HepG2 (cell line): ENCODE results near the gene CCND1. TPM values are rescaled to one million over a fixed set of nuclear protein-coding genes. Genes with fewer than 3 reads are reported as not detected.

ENCODE experiments used
- GATA4 ChIP-seq: sonication (generic); IDR thresholded peaks from 2 replicates; pipeline ENCODE4 v1.6.1; 2016; ENCODE audit warnings: antibody characterized with exemption, low read depth, borderline replicate concordance
- HMGA1 ChIP-seq: sonication (generic); formaldehyde crosslinking; conservative IDR thresholded peaks from 2 replicates; pipeline ENCODE4 v1.4.0; 2020; ENCODE audit warnings: missing genetic modification reagents
- KDM1A ChIP-seq: IDR thresholded peaks from 2 replicates; pipeline ENCODE4 v1.6.1; 2016; ENCODE audit warnings: missing compliant biosample characterization
- MYNN ChIP-seq: sonication (generic); formaldehyde crosslinking; IDR thresholded peaks from 2 replicates; pipeline ENCODE4 v1.4.0; 2020; ENCODE audit warnings: mild to moderate bottlenecking, low read depth, missing genetic modification reagents
- NCOA1 ChIP-seq: sonication (generic); formaldehyde crosslinking; IDR thresholded peaks from 2 replicates; pipeline ENCODE4 v1.9.0; 2021; ENCODE audit warnings: missing genetic modification reagents
- NFE2 ChIP-seq: sonication (generic); formaldehyde crosslinking; IDR thresholded peaks from 2 replicates; pipeline ENCODE4 v1.4.0; 2020; ENCODE audit warnings: missing genetic modification reagents
- NR2C2 ChIP-seq: sonication (generic); formaldehyde crosslinking; IDR thresholded peaks from 2 replicates; pipeline ENCODE4 v1.4.0; 2020; ENCODE audit warnings: missing genetic modification reagents, mild to moderate bottlenecking, moderate library complexity, borderline replicate concordance
- PHF21A ChIP-seq: sonication (generic); formaldehyde crosslinking; IDR thresholded peaks from 2 replicates; pipeline ENCODE4 v1.5.0; 2020; ENCODE audit warnings: mild to moderate bottlenecking, missing genetic modification reagents
- PHF5A ChIP-seq: IDR thresholded peaks from one replicate; pipeline ENCODE4 v1.6.1; 2018; ENCODE audit warnings: low read depth, missing genetic modification reagents; ENCODE audit not compliant: unreplicated experiment
- RCOR2 ChIP-seq: IDR thresholded peaks from 2 replicates; pipeline ENCODE4 v1.6.1; 2016; ENCODE audit warnings: missing biosample characterization, missing genetic modification reagents
- SIN3A ChIP-seq: IDR thresholded peaks from 2 replicates; pipeline ENCODE4 v1.6.1; 2011; ENCODE audit warnings: low read depth, mild to moderate bottlenecking, control low read depth, low read length, borderline replicate concordance
- TARDBP ChIP-seq: sonication (generic); formaldehyde crosslinking; IDR thresholded peaks from 2 replicates; pipeline ENCODE4 v1.8.0; 2022; ENCODE audit warnings: mild to moderate bottlenecking, missing genetic modification reagents
- XRCC5 ChIP-seq: fragments of 200-400 bp; formaldehyde crosslinking; optimal IDR thresholded peaks from 2 replicates; pipeline ENCODE3; 2017; ENCODE audit warnings: mild to moderate bottlenecking, low read length
- ZKSCAN5 ChIP-seq: sonication (generic); formaldehyde crosslinking; IDR thresholded peaks from 2 replicates; pipeline ENCODE4 v1.5.1; 2020; ENCODE audit warnings: mild to moderate bottlenecking, missing genetic modification reagents
- ZNF224 ChIP-seq: sonication (generic); formaldehyde crosslinking; IDR thresholded peaks from 2 replicates; pipeline ENCODE4 v1.5.0; 2020; ENCODE audit warnings: mild to moderate bottlenecking, missing genetic modification reagents
- ZNF891 ChIP-seq: sonication (generic); formaldehyde crosslinking; IDR thresholded peaks from 2 replicates; pipeline ENCODE4 v1.5.0; 2020; ENCODE audit warnings: mild to moderate bottlenecking, missing genetic modification reagents
- polyA plus RNA-seq, 8 experiments: library from polyadenylated mRNA; depleted of rRNA in 3 of 8; stranded (reverse) in 7 of 8; unstranded in 1 of 8; fragments of >200 nt; fragmentation: Illumina TruSeq in 4 of 8; extraction: Trizol in 4 of 8; gene quantifications; 2 replicates each; pipeline versions ENCODE4 v1.2.1 to v1.2.3, GENCODE V29; 2011 to 2016; ENCODE audit warnings: low read depth in 4 of 8, missing spikeins in 1 of 8, mixed read lengths in 1 of 8; ENCODE audit not compliant: insufficient read depth in 1 of 8
- total RNA-seq, 5 experiments: library from RNA; depleted of rRNA; stranded (reverse); fragments of >200 nt; fragmentation: Illumina TruSeq; extraction: Trizol; gene quantifications; 2 replicates each; pipeline ENCODE4 v1.2.3, GENCODE V29; 2016; ENCODE audit warnings: low read depth in 1 of 5
- TF ChIP-seq, protein P1 (sequence below): sonication (generic); formaldehyde crosslinking; IDR thresholded peaks from 2 replicates; pipeline ENCODE4 v1.5.0; 2020; ENCODE audit warnings: missing genetic modification reagents
- TF ChIP-seq, protein P2 (sequence below): sonication (generic); formaldehyde crosslinking; IDR thresholded peaks from 2 replicates; pipeline ENCODE4 v1.4.0; 2020; ENCODE audit warnings: missing genetic modification reagents
- TF ChIP-seq, protein P3 (sequence below): sonication (generic); formaldehyde crosslinking; IDR thresholded peaks from 2 replicates; pipeline ENCODE4 v1.9.0; 2021; ENCODE audit warnings: missing genetic modification reagents, borderline replicate concordance
- TF ChIP-seq, protein P4 (sequence below): IDR thresholded peaks from 2 replicates; pipeline ENCODE4 v1.6.1; 2016; ENCODE audit warnings: missing compliant biosample characterization, missing genetic modification reagents, borderline replicate concordance
- TF ChIP-seq, protein P5 (sequence below): IDR thresholded peaks from 2 replicates; pipeline ENCODE4 v1.6.1; 2016; ENCODE audit warnings: low read depth

The CCND1 gene
- total and polyA plus RNA-seq, 2 of the 13 experiments (the other 11 are each of a cell fraction or from before 2014, with no cell fraction given): 107 to 136 TPM

DNA sequence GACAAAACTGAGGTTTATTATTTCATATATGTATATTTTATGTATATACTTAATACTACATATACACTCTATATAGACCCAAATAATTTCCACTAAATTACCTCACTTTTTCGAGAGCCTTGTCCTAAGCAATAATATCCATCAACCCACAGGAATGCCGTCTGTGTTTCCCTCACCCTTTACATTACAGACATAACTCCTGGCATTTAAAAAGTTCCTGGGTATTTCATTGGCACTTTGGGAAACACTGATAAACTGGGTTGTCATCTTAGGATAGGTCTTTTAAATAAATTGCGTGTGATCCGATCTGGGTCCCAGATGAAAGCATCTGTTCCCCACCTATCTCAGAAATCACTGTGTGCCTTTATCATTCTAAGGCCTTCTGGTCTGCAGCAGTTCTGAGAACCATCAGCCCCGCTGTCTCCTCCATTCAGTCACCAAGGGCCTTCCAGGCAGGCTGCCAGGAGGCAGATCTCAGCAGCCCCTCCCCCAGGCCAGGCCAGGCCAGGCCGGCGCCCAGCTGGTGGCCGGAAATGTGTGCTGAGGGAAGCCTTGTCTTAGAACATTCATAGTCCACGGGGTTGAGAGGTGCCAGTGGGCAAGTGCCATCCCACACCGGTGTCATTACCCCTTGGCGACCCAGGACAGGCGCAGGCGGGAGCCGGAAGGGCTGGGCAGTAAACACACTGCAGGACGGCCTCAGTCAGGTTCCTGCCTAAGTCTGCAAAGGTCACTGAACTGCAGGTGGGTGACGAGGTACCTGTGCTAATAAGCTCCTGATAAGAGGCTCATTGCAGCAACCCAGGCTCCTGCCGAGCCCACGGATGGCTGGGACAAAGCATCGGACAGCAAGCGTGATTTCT is 59.6 kb downstream of the CCND1 start (continued):
- TF ChIP-seq, protein P1, sequence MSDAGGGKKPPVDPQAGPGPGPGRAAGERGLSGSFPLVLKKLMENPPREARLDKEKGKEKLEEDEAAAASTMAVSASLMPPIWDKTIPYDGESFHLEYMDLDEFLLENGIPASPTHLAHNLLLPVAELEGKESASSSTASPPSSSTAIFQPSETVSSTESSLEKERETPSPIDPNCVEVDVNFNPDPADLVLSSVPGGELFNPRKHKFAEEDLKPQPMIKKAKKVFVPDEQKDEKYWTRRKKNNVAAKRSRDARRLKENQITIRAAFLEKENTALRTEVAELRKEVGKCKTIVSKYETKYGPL (CRISPR knock-in tag): no peak
- TF ChIP-seq ZNF224 (CRISPR knock-in tag): no peak
- TF ChIP-seq TARDBP: no peak
- no peak for TF ChIP-seq PHF5A (CRISPR knock-in tag)
- no peak for TF ChIP-seq ZKSCAN5 (CRISPR knock-in tag)
- no peak for TF ChIP-seq MYNN
- TF ChIP-seq SIN3A: no peak
- TF ChIP-seq, protein P2, sequence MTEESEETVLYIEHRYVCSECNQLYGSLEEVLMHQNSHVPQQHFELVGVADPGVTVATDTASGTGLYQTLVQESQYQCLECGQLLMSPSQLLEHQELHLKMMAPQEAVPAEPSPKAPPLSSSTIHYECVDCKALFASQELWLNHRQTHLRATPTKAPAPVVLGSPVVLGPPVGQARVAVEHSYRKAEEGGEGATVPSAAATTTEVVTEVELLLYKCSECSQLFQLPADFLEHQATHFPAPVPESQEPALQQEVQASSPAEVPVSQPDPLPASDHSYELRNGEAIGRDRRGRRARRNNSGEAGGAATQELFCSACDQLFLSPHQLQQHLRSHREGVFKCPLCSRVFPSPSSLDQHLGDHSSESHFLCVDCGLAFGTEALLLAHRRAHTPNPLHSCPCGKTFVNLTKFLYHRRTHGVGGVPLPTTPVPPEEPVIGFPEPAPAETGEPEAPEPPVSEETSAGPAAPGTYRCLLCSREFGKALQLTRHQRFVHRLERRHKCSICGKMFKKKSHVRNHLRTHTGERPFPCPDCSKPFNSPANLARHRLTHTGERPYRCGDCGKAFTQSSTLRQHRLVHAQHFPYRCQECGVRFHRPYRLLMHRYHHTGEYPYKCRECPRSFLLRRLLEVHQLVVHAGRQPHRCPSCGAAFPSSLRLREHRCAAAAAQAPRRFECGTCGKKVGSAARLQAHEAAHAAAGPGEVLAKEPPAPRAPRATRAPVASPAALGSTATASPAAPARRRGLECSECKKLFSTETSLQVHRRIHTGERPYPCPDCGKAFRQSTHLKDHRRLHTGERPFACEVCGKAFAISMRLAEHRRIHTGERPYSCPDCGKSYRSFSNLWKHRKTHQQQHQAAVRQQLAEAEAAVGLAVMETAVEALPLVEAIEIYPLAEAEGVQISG (CRISPR knock-in tag): 0 out of 2 replicates have a peak, but pooled peaks have one; percentile 47
- TF ChIP-seq KDM1A: no peak
- TF ChIP-seq HMGA1 (CRISPR knock-in tag): no peak
- TF ChIP-seq, protein P3, sequence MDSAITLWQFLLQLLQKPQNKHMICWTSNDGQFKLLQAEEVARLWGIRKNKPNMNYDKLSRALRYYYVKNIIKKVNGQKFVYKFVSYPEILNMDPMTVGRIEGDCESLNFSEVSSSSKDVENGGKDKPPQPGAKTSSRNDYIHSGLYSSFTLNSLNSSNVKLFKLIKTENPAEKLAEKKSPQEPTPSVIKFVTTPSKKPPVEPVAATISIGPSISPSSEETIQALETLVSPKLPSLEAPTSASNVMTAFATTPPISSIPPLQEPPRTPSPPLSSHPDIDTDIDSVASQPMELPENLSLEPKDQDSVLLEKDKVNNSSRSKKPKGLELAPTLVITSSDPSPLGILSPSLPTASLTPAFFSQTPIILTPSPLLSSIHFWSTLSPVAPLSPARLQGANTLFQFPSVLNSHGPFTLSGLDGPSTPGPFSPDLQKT (CRISPR knock-in tag): no peak
- TF ChIP-seq XRCC5: peak; percentile 30
- TF ChIP-seq GATA4: no peak
- TF ChIP-seq, protein P4, sequence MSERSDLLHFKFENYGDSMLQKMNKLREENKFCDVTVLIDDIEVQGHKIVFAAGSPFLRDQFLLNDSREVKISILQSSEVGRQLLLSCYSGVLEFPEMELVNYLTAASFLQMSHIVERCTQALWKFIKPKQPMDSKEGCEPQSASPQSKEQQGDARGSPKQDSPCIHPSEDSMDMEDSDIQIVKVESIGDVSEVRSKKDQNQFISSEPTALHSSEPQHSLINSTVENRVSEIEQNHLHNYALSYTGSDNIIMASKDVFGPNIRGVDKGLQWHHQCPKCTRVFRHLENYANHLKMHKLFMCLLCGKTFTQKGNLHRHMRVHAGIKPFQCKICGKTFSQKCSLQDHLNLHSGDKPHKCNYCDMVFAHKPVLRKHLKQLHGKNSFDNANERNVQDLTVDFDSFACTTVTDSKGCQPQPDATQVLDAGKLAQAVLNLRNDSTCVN: no peak
- TF ChIP-seq, protein P5, sequence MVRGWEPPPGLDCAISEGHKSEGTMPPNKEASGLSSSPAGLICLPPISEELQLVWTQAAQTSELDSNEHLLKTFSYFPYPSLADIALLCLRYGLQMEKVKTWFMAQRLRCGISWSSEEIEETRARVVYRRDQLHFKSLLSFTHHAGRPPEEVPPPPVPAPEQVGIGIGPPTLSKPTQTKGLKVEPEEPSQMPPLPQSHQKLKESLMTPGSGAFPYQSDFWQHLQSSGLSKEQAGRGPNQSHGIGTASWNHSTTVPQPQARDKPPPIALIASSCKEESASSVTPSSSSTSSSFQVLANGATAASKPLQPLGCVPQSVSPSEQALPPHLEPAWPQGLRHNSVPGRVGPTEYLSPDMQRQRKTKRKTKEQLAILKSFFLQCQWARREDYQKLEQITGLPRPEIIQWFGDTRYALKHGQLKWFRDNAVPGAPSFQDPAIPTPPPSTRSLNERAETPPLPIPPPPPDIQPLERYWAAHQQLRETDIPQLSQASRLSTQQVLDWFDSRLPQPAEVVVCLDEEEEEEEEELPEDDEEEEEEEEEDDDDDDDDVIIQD (CRISPR knock-in tag): no peak
- TF ChIP-seq NR2C2 (CRISPR knock-in tag): no peak
- no peak for TF ChIP-seq ZNF891 (CRISPR knock-in tag)
- no peak for TF ChIP-seq NFE2 (CRISPR knock-in tag)
- TF ChIP-seq RCOR2: 0 out of 2 replicates have a peak, but pooled peaks have one; percentile 15
- peak; percentile 85 for TF ChIP-seq PHF21A (CRISPR knock-in tag)
- no peak for TF ChIP-seq NCOA1 (CRISPR knock-in tag)
